ENCODE results near the gene ARSK. TPM values are rescaled to one million over a fixed set of nuclear protein-coding genes. Genes with fewer than 3 reads are reported as not detected.
A peak's percentile ranks its signal among the peaks of the same experiment; 100 is the strongest.

Gene ARSK
- total and polyA plus RNA-seq, 2 donors (not counting 1 experiment from before 2014, with no cell fraction given), result 3.7 to 5.1 TPM

GRCh38 chr5:95621839-95622629, 67.1 kb downstream of the ARSK start:
- Histone ChIP-seq H3K27me3 (replicated peaks in 1 of 4; ENCODE audit: control extremely low read depth in 1 of 4, control insufficient read depth in 3 of 4, insufficient read depth in 4 of 4, low read length in 3 of 4) (peaks cover 0 to 7% (median 0%) of the 10 kb centered on the region in 4 experiments), H4K20me1 (ENCODE audit: control insufficient read depth, insufficient read depth, low read length, poor library complexity, severe bottlenecking) (no peaks in the 10 kb centered on the region), H3K9ac (ENCODE audit: low read length) (peak overlapping the region; percentile 78), H3K36me3 (replicated peaks in 1 of 2; ENCODE audit: control extremely low read depth in 1 of 2, control insufficient read depth in 1 of 2, extremely low read depth in 1 of 2, insufficient read depth in 2 of 2, low read length in 1 of 2) (no peaks in the 10 kb centered on the region), H3K4me1 (ENCODE audit: control insufficient read depth in 2 of 2, insufficient read depth in 2 of 2, low read length in 2 of 2) (peaks cover 23 to 26% of the 10 kb centered on the region in 2 donors), H2AFZ (ENCODE audit: insufficient read depth, low read depth, low read length, poor library complexity, severe bottlenecking) (peak overlapping the region; percentile 92), H3K27ac (ENCODE audit: low read length in 2 of 2) (no peak overlapping the region), H3K4me2 (replicated peaks; ENCODE audit: low read depth, low read length, poor library complexity, severe bottlenecking) (peak overlapping the region; percentile 100), H3K9me3 (ENCODE audit: control extremely low read depth in 1 of 3, control insufficient read depth in 2 of 3, insufficient read depth in 1 of 3, low read length in 2 of 3) (no peaks in the 10 kb centered on the region), H3K4me3 (ENCODE audit: control extremely low read depth in 1 of 5, extremely low read depth in 1 of 5, insufficient read depth in 1 of 5, low read depth in 2 of 5, low read length in 4 of 5) (peak overlapping the region in 2 of 5 experiments; percentile 16 to 82), H3K79me2 (ENCODE audit: control insufficient read depth, insufficient read depth, low read length) (no peaks in the 10 kb centered on the region)
- H3K4me1 Mint-ChIP-seq, result peaks cover 26% of the 10 kb centered on the region
- POLR2A ChIA-PET, result interaction anchor here (1.7 kb wide), 1 partner anchor 25 kb away, joined by 6 read pairs; the partner anchor contains the start of gene RFESD
- peak overlapping the region; percentile 90 for H3K4me3 Mint-ChIP-seq
- H3K27me3 Mint-ChIP-seq, result no peaks in the 10 kb centered on the region
- H3K9me3 Mint-ChIP-seq (ENCODE audit: insufficient read depth), result no peaks in the 10 kb centered on the region
- intact Hi-C loops (cut with micrococcal nuclease), result loop anchor here (1.0 kb wide), 1 partner anchor 24 kb away; the partner anchor contains the start of gene RFESD
- 0% methylated on average over 1 of the region's 8 CpGs for WGBS (ENCODE audit: insufficient coverage)
- CTCF ChIA-PET, result interaction anchor here (0.9 to 2.5 kb wide), 6 partner anchors 10 to 132 kb away, joined by 3 to 13 read pairs (median 4); partner anchors contain the start of gene RFESD
- TF ChIP-seq EZH2 (IDR thresholded peaks at IDR 0.05; ENCODE audit: borderline replicate concordance, insufficient read depth, low read depth, low read length, poor library complexity, severe bottlenecking) (no peak), CTCF (IDR thresholded peaks at IDR 0.05) (no peak)
- peak overlapping the region; percentile 81 for H3K27ac Mint-ChIP-seq
- DNase-seq (peak; percentile 35), ATAC-seq (ENCODE audit: low read depth) (no peak)

GRCh38 chr5:95623706-95624105, 68.8 kb downstream of the ARSK start:
- Mint-ChIP-seq H3K4me1 (peaks cover 26% of the 10 kb centered on the region), H3K27ac (no peak overlapping the region), H3K4me3 (no peak overlapping the region), H3K9me3 (ENCODE audit: insufficient read depth) (no peaks in the 10 kb centered on the region), H3K27me3 (no peaks in the 10 kb centered on the region)
- DNase-seq (no peak), ATAC-seq (ENCODE audit: low read depth) (no peak)
- H3K4me2 ChIP-seq (replicated peaks; ENCODE audit: low read depth, low read length, poor library complexity, severe bottlenecking), result no peak overlapping the region
- H3K9me3 ChIP-seq (ENCODE audit: control extremely low read depth in 1 of 3, control insufficient read depth in 2 of 3, insufficient read depth in 1 of 3, low read length in 2 of 3), result no peaks in the 10 kb centered on the region
- peaks cover 23 to 26% of the 10 kb centered on the region in 2 donors for H3K4me1 ChIP-seq (ENCODE audit: control insufficient read depth in 2 of 2, insufficient read depth in 2 of 2, low read length in 2 of 2)
- H3K9ac ChIP-seq (ENCODE audit: low read length), result no peak overlapping the region
- TF ChIP-seq CTCF (IDR thresholded peaks at IDR 0.05), result no peak
- TF ChIP-seq EZH2 (IDR thresholded peaks at IDR 0.05; ENCODE audit: borderline replicate concordance, insufficient read depth, low read depth, low read length, poor library complexity, severe bottlenecking), result no peak
- ChIA-PET POLR2A (interaction anchor here (0.7 kb wide), 1 partner anchor 9 kb away, joined by 3 read pairs; no protein-coding TSS in a partner anchor), CTCF (interaction anchor here (2.1 to 2.5 kb wide), 2 partner anchors 20 to 23 kb away, joined by 10 to 13 read pairs; partner anchors contain the start of gene RFESD)
- H3K79me2 ChIP-seq (ENCODE audit: control insufficient read depth, insufficient read depth, low read length), result no peaks in the 10 kb centered on the region
- no peaks in the 10 kb centered on the region for H3K36me3 ChIP-seq (replicated peaks in 1 of 2; ENCODE audit: control extremely low read depth in 1 of 2, control insufficient read depth in 1 of 2, extremely low read depth in 1 of 2, insufficient read depth in 2 of 2, low read length in 1 of 2)
- no peak overlapping the region for H3K27ac ChIP-seq (ENCODE audit: low read length in 2 of 2)
- intact Hi-C loops (cut with micrococcal nuclease), result no loop called here
- WGBS (ENCODE audit: insufficient coverage), result 100% methylated on average over 1 of the region's 5 CpGs
- H2AFZ ChIP-seq (ENCODE audit: insufficient read depth, low read depth, low read length, poor library complexity, severe bottlenecking), result no peak overlapping the region
- peaks cover 0 to 7% (median 0%) of the 10 kb centered on the region in 4 experiments for H3K27me3 ChIP-seq (replicated peaks in 1 of 4; ENCODE audit: control extremely low read depth in 1 of 4, control insufficient read depth in 3 of 4, insufficient read depth in 4 of 4, low read length in 3 of 4)
- no peaks in the 10 kb centered on the region for H4K20me1 ChIP-seq (ENCODE audit: control insufficient read depth, insufficient read depth, low read length, poor library complexity, severe bottlenecking)
- H3K4me3 ChIP-seq (ENCODE audit: control extremely low read depth in 1 of 5, extremely low read depth in 1 of 5, insufficient read depth in 1 of 5, low read depth in 2 of 5, low read length in 4 of 5), result no peak overlapping the region

All from B cell (primary cell).